ENCODE measurements around the gene PDLIM5.

The PDLIM5 gene

DNA sequence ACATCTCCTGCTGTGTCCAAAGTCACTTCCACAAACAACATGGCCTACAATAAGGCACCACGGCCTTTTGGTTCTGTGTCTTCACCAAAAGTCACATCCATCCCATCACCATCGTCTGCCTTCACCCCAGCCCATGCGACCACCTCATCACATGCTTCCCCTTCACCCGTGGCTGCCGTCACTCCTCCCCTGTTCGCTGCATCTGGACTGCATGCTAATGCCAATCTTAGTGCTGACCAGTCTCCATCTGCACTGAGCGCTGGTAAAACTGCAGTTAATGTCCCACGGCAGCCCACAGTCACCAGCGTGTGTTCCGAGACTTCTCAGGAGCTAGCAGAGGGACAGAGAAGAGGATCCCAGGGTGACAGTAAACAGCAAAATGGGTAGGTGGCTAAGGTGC is 123.9 kb downstream of the PDLIM5 start:
- ChIA-PET POLR2A (no interaction called here), CTCF (no interaction called here)
- no peak for DNase-seq (ENCODE audit: extremely low spot score)
- no peak for TF ChIP-seq ZNF384 (IDR thresholded peaks at IDR 0.05)
- TF ChIP-seq FOXM1 (IDR thresholded peaks at IDR 0.05; ENCODE audit: borderline replicate concordance): no peak
- TF ChIP-seq SP1 (IDR thresholded peaks at IDR 0.05): no peak
- TF ChIP-seq SUZ12 (IDR thresholded peaks at IDR 0.05): no peak
- TF ChIP-seq, protein P1, sequence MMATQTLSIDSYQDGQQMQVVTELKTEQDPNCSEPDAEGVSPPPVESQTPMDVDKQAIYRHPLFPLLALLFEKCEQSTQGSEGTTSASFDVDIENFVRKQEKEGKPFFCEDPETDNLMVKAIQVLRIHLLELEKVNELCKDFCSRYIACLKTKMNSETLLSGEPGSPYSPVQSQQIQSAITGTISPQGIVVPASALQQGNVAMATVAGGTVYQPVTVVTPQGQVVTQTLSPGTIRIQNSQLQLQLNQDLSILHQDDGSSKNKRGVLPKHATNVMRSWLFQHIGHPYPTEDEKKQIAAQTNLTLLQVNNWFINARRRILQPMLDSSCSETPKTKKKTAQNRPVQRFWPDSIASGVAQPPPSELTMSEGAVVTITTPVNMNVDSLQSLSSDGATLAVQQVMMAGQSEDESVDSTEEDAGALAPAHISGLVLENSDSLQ (IDR thresholded peaks at IDR 0.05): no peak
- no peak for TF ChIP-seq NFRKB (IDR thresholded peaks at IDR 0.05)
- TF ChIP-seq HDGF (IDR thresholded peaks at IDR 0.05; ENCODE audit: borderline replicate concordance): no peak
- no peak for TF ChIP-seq ELF4 (IDR thresholded peaks at IDR 0.05)
- TF ChIP-seq TARDBP (IDR thresholded peaks at IDR 0.05): no peak
- TF ChIP-seq CTBP1 (IDR thresholded peaks at IDR 0.05; ENCODE audit: borderline replicate concordance): no peak
- no peak for TF ChIP-seq FOXK2 (IDR thresholded peaks at IDR 0.05)

DNA sequence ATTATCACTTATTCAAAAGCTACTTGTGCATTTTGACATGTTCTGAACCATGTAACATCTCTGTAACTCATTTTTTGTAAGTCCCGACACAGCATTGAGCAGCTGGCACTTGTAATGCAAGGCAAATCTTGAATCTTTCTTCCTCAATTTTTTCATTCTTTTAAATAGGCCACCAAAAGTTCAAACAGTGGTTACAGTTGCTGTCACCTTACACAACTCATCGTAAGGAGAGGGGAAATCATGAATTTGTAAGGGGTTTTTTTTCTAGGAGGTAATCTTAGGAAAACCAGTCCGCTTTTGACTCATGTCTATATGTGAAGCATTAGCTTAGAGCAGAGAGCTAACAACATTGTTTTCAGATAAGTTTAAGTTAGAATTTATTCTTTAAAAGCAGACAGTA is 124.5 kb downstream of the PDLIM5 start:
- TF ChIP-seq SP1 (IDR thresholded peaks at IDR 0.05) (no peak), LEF1 (IDR thresholded peaks at IDR 0.05; ENCODE audit: borderline replicate concordance) (no peak), TARDBP (IDR thresholded peaks at IDR 0.05) (no peak)
- ChIA-PET POLR2A (no interaction called here), CTCF (no interaction called here)
- no peak for DNase-seq (ENCODE audit: extremely low spot score)

DNA sequence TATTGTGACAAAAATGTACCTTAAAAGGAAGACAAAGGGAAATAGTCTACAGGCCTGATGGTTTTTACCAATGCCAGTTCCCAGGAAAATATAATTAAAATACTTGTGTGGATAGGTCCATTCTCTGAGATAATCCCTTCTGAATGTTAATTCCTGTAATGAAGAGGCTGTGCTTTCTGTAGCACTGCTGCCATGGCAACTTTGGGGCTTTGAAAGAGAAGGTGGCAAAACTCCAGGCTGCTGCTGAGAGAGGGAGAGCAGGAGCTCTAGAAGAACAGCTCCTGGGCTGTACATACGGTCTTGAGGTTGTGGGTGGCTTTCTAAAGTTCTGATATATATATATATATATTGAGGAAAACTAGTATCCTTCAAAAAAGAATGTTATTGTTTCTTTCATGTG is 125.4 kb downstream of the PDLIM5 start:
- CTCF ChIA-PET: interaction anchor here (1.2 kb wide), 1 partner anchor 170 kb away, joined by 10 read pairs; no protein-coding TSS in a partner anchor

DNA sequence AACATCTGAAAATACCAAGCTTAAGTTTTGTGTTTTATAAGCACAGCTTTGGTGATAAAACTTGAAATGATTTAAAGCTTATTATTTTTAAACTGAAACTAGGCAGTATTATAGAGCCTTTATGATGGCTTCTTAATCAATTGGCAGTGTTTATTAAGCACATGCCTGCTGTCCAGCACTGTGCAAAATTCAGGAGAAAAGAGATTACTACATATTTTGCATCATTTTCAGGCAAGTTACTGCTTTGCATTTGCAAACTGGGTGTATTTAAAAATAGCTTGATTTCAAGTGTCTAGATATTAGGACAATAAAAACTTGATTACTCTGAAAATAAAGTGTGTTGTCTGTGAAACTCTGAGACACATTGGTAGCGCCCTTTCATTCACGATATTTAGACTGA is 126.5 kb downstream of the PDLIM5 start:
- ChIA-PET CTCF (interaction anchor here (1.2 kb wide), 1 partner anchor 171 kb away, joined by 10 read pairs; no protein-coding TSS in a partner anchor), POLR2A (no interaction called here)
- DNase-seq (ENCODE audit: extremely low spot score): no peak
- no peak for TF ChIP-seq ARNT (IDR thresholded peaks at IDR 0.05)
- no peak for TF ChIP-seq CTBP1 (IDR thresholded peaks at IDR 0.05; ENCODE audit: borderline replicate concordance)
- no peak for TF ChIP-seq HDGF (IDR thresholded peaks at IDR 0.05; ENCODE audit: borderline replicate concordance)
- TF ChIP-seq LEF1 (IDR thresholded peaks at IDR 0.05; ENCODE audit: borderline replicate concordance): no peak
- TF ChIP-seq FOXK2 (IDR thresholded peaks at IDR 0.05): no peak
- TF ChIP-seq BHLHE40 (IDR thresholded peaks at IDR 0.05; ENCODE audit: borderline replicate concordance): no peak
- no peak for TF ChIP-seq FOXM1 (IDR thresholded peaks at IDR 0.05; ENCODE audit: borderline replicate concordance)
- TF ChIP-seq, protein P1 (IDR thresholded peaks at IDR 0.05): no peak
- no peak for TF ChIP-seq NFRKB (IDR thresholded peaks at IDR 0.05)
- TF ChIP-seq ELF4 (IDR thresholded peaks at IDR 0.05): no peak
- TF ChIP-seq ZNF384 (IDR thresholded peaks at IDR 0.05): no peak
- no peak for TF ChIP-seq TARDBP (IDR thresholded peaks at IDR 0.05)
- TF ChIP-seq SUZ12 (IDR thresholded peaks at IDR 0.05): no peak
- no peak for TF ChIP-seq SP1 (IDR thresholded peaks at IDR 0.05)
- TF ChIP-seq FOXA1 (IDR thresholded peaks at IDR 0.05): no peak
- no peak for TF ChIP-seq L3MBTL2 (conservative IDR thresholded peaks at IDR 0.05)

More for the DNA sequence above, 125.4 kb downstream of the PDLIM5 start:
- POLR2A ChIA-PET: no interaction called here
- DNase-seq (ENCODE audit: extremely low spot score): no peak
- no peak for TF ChIP-seq ELF4 (IDR thresholded peaks at IDR 0.05)
- no peak for TF ChIP-seq FOXM1 (IDR thresholded peaks at IDR 0.05; ENCODE audit: borderline replicate concordance)
- TF ChIP-seq LEF1 (IDR thresholded peaks at IDR 0.05; ENCODE audit: borderline replicate concordance): no peak
- no peak for TF ChIP-seq CTBP1 (IDR thresholded peaks at IDR 0.05; ENCODE audit: borderline replicate concordance)
- no peak for TF ChIP-seq SUZ12 (IDR thresholded peaks at IDR 0.05)
- TF ChIP-seq FOXK2 (IDR thresholded peaks at IDR 0.05): no peak
- no peak for TF ChIP-seq ARNT (IDR thresholded peaks at IDR 0.05)
- no peak for TF ChIP-seq NFRKB (IDR thresholded peaks at IDR 0.05)
- TF ChIP-seq HDGF (IDR thresholded peaks at IDR 0.05; ENCODE audit: borderline replicate concordance): no peak

DNA sequence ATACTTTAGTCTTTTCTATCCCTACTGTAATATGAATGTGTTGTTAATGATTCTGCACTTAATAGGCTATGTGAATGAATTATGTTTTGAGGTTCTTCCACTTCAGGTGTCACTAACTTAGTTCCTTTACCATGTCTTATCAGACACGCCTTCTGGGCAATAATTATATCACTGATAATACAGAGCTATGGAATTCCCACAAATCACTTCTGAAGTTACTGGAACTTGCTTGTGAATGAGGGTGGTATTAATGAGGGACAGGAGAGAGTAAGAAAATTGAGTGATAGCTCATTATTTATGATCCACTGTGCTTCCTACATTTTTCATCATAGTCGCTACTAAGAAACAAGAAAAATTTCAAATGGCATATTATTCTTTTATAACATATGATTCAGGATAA is 130.0 kb downstream of the PDLIM5 start:
- CTCF ChIA-PET: no interaction called here

DNA sequence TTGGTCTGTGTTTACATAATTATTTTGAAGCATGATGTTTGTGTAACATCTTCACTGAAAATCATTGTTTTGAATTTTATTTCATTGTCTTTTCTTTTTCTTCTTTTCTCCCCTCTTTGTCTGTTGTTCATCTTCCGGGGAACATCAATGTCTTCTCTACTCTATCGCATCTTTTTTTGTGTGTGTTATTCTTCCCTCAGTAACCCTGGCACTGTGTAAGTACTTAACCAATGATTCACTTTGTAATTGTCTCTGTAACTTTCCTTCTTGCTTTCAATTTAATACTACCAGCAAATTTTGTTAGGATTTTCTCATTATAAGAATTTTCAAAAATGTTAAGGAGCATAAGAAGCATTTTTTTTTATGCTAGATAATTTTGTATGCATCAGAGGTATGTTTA is 130.8 kb downstream of the PDLIM5 start:
- no peak for TF ChIP-seq SUZ12 (IDR thresholded peaks at IDR 0.05)
- no peak for TF ChIP-seq HDGF (IDR thresholded peaks at IDR 0.05; ENCODE audit: borderline replicate concordance)
- no peak for TF ChIP-seq LEF1 (IDR thresholded peaks at IDR 0.05; ENCODE audit: borderline replicate concordance)
- no peak for TF ChIP-seq FOXK2 (IDR thresholded peaks at IDR 0.05)
- no peak for TF ChIP-seq ZNF384 (IDR thresholded peaks at IDR 0.05)
- TF ChIP-seq FOXA1 (IDR thresholded peaks at IDR 0.05): no peak
- TF ChIP-seq ELF4 (IDR thresholded peaks at IDR 0.05): no peak
- no peak for TF ChIP-seq FOXM1 (IDR thresholded peaks at IDR 0.05; ENCODE audit: borderline replicate concordance)
- TF ChIP-seq ARNT (IDR thresholded peaks at IDR 0.05): no peak
- TF ChIP-seq SP1 (IDR thresholded peaks at IDR 0.05): no peak
- TF ChIP-seq, protein P1 (IDR thresholded peaks at IDR 0.05): no peak
- ChIA-PET POLR2A (no interaction called here), CTCF (no interaction called here)
- DNase-seq (ENCODE audit: extremely low spot score): no peak

More for the DNA sequence above, 130.0 kb downstream of the PDLIM5 start:
- POLR2A ChIA-PET: no interaction called here
- DNase-seq (ENCODE audit: extremely low spot score): no peak
- TF ChIP-seq HDGF (IDR thresholded peaks at IDR 0.05; ENCODE audit: borderline replicate concordance): no peak
- no peak for TF ChIP-seq SUZ12 (IDR thresholded peaks at IDR 0.05)
- TF ChIP-seq, protein P1 (IDR thresholded peaks at IDR 0.05): no peak
- no peak for TF ChIP-seq FOXK2 (IDR thresholded peaks at IDR 0.05)
- no peak for TF ChIP-seq TARDBP (IDR thresholded peaks at IDR 0.05)
- TF ChIP-seq CTBP1 (IDR thresholded peaks at IDR 0.05; ENCODE audit: borderline replicate concordance): no peak
- no peak for TF ChIP-seq SP1 (IDR thresholded peaks at IDR 0.05)
- TF ChIP-seq NFRKB (IDR thresholded peaks at IDR 0.05): no peak
- TF ChIP-seq ELF4 (IDR thresholded peaks at IDR 0.05): no peak
- TF ChIP-seq FOXA1 (IDR thresholded peaks at IDR 0.05): no peak
- TF ChIP-seq LEF1 (IDR thresholded peaks at IDR 0.05; ENCODE audit: borderline replicate concordance): no peak
- TF ChIP-seq ZNF384 (IDR thresholded peaks at IDR 0.05): no peak
- TF ChIP-seq BHLHE40 (IDR thresholded peaks at IDR 0.05; ENCODE audit: borderline replicate concordance): no peak
- TF ChIP-seq L3MBTL2 (conservative IDR thresholded peaks at IDR 0.05): no peak
- TF ChIP-seq FOXM1 (IDR thresholded peaks at IDR 0.05; ENCODE audit: borderline replicate concordance): no peak
- TF ChIP-seq ARNT (IDR thresholded peaks at IDR 0.05): no peak
